Measurements from ENCODE around the gene ADCY2.

ADCY2 gene

DNA sequence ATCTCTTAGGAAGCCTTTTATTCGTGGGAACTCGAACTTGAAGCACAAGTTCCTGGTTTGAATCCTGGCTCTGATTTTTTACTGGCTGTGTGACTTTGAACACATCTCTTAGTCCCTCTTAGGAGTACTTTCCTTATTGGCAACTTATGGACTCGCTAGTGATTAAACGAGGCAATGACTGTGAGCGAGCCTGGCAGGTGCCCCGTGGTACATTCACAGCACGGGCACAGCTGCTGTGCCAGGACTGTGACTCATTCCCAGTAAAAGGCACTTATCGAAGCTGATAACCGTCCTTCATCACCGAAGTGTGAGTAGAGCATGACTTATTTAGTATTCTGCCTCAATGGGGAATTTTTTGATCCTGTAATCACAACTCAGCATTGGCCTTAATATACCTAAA, 432.3 kb downstream of the ADCY2 start:
- DNase-seq (ENCODE audit: low read depth): no peak

DNA sequence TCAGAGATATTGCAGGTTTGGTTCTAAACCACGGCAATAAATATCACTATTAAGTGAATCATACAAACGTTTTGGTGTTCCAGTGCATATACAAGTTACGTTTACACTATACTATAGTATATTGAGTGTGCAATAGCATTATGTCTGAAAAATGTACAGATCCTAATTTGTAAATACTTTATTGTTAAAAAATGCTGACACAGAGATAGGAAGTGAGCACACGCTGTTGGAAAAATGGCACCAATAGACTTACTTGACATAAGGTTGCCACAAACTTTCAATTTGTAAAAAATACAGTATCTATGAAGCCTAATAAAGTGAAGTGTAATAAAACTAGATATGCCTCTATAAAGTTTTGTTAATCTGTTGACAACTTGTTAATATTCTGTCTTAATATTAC, 439.0 kb downstream of the ADCY2 start:
- no peak for DNase-seq (ENCODE audit: low read depth)

- DNase-seq (ENCODE audit: low read depth): no peak
Observed at GRCh38 chr5:7837403-7837802, 441.5 kb downstream of the ADCY2 start.

DNA sequence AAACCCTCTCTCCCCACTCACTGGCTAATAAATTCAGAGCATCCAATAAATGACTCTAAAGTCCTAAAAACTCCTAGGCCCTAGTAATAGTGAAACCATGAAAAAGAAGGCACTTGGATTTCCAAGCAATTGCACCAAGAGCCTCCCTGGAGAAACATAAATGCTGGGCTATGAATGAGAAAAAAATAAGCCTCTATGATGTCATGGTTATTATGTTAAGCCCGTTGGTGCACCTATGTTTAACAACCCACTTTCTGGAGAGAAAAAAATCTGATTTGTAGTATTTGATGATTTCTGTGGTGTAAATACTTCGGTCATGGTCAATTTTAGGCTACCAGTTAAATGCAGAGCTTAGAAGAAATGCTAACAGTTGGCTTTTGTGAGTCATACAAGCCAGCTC, 446.6 kb downstream of the ADCY2 start:
- DNase-seq (ENCODE audit: low read depth): no peak

GRCh38 chr5:7844901-7845300, 449.0 kb downstream of the ADCY2 start:
- no peak for DNase-seq (ENCODE audit: low read depth)

DNA sequence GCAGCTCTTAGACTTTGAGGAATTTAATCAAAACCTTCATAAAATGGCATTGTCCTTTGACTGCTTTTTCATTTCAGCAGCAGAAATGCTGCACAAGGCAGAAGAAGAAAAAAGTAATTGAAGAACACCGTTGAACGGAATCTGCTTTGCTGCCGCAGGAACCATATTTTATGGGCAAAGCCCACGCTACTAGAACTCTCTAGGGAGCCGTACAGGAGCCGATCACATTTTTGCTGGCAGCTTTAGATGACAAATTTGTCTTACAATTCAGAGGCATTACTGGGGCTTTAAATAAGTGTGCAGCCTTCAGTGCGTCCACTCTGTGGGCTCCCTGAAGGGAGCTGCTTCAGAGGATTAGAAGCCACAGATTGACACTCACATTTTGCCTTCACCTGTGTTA, 449.6 kb downstream of the ADCY2 start:
- no peak for DNase-seq (ENCODE audit: low read depth)

DNA sequence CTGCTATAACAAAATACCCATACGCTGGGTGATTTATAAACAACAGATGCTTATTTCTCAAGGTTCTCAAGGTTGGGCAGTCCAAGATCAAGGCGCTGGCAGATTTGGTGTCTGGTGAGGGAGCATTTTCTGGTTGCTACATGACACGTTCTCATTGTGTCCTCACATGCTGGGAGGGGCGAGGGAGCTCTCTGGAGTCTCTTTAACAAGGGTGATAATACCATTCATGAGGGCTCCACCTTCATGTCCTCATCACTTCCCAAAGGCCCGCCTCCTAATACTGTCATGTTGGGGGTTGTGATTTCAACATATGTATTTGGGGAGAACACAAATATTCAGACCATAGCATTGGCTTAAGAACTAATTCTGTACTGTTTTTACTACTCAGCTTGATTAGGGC, 450.4 kb downstream of the ADCY2 start:
- no peak for DNase-seq (ENCODE audit: low read depth)

DNA sequence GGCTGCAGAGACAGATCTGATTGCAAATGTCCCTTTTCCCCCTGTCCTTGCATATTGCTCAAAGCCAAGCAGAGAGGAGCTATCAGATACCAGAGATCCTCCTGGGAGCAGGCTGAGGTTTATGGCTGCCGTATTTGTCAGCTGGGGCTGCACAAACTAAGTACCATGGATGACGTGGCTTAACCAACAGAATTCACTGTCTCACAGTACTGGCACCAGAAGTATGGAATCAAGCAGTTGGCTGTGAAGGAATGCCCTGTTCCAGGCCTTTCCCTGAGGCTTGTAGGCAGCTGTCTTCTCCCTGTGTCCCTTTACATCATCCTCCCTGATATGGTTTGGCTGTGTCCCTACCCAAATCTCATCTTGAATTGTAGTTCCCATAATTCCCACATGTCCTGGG, 452.4 kb downstream of the ADCY2 start:
- DNase-seq (ENCODE audit: low read depth): no peak

DNA sequence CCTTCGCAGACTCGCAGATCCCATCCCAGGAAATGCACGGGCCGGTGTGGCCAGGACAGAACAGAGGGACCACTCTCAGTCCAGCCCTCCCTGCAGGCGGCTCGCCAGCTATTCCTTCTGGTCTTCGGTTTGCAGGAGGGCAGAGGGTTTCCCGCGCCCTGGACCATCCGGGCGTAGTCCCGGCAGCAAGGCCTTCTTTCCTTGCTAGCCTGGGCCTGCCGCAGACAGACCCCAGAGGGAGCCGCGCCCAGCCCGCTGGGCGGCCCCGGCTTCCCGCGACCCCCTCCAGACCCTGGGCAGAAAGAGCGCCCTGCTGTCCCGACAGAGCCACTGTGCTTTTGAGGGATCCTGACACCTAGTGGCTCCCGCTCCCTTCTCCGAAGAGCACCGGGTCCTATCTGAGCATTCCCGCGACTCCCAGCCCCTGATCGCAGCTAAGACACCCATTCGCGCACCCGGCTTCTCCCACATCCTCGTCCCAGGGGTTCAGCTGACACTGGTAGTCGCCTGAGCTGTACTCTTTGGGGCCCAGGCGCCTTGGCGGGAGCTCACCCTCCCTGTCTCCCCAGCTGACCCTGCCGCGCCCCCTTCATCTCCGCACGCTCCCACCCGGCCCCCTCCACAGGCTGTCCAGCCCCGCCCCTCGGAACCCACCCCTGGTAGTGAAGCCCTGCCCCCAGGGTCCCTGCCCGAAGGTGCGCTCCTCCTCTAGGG, 453.9 kb downstream of the ADCY2 start:
- no peak for DNase-seq (ENCODE audit: low read depth)

DNA sequence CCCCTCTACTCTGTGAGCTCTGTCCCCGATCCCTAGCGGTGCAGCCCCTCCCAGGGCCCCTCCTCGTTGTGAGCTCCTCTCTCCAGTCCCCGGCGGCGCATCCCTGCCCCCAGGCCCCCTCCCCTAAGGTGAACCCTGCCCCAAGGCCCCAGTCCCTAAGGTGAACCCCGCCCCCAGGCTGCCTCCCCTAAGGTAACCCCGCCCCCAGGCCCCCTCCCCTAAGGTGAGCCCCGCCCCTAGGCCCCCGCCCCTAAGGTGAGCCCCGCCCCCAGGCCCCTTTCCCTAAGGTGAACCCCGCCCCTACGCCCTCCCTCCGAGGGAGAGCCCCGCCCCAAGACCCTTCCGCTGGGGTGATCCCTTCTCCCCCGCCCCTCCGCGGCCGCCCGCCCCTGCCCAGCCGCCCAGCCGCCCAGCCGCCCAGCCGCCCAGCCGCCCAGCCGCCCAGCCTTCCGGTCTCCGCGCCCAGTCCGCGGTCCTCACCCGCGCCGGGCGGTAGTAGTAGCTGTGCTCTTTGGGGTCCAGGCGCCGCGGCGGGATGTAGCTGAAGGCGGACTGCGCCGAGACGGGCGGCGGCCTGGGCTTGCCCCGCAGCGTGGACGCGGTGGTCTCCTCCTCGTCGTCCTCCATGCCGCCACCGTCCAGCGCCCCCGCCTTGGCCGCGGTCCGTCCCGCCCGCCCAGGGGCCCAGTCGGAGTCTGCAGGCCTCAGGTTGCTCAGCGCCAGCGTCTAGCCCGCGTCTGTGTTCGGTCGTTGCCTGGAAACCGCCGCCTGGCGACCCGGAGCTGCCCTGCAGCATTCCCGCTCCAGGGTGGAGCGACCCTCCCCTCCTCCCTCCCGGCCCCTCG, 454.7 kb downstream of the ADCY2 start, which contains the start of gene CFAP90:
Gene CFAP90, minus strand, starts transcription at position 739 of the 845 bp plus-strand sequence. Its CDS starts 112 bp downstream, at position 627.
- no peak for DNase-seq (ENCODE audit: low read depth)

DNA sequence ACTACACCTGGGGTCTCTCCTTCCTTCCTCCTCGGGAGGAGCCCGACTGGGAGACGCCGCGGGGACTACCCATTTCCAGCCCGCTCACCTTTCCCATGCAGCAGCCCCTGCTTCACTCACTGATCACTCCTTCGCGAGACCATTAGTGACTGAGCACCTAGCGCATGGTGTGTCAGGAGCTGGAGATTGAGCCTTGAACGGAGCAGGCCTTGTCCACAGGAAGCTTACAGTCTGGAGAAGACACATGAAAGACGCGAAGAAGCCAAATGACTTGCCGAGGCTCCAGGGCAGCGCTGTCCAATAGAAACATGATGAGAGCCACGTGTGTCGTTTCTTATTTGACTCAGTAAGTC, 455.3 kb downstream of the ADCY2 start:
- DNase-seq (ENCODE audit: low read depth): no peak

DNA sequence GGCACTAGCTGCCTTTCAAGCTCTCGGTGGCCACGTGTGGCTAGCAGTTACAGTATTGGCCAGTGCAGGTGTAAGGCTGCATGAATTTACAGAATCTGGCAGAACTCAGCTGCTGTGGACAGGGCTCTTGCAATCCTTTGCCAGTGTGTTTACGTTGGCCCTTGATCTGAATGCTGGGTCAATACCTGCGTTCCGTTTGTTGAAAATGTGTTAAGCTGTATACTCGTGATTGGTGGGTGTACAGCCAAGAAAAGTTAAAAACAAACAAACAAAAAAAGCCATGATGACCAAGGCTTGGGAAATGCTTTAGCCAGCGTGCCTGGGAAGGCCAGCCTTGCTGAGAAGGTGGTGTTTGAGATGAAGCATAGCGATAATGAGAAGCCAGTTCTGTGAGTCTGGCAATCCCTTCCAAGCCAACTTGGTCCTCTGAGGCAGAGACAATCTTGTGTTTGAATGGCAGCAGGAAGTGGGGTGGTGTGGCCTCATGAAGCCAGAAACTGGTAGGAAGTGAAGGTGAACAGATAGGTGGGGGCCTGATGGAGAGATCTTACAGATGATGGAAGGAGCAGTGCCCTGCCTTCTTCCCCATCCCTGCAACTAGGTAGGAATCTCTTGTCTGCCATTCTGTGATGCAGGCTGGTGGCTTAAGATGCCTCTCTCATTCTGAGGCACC, 455.8 kb downstream of the ADCY2 start:
- no peak for DNase-seq (ENCODE audit: low read depth)

GRCh38 chr5:7852542-7852941, 456.6 kb downstream of the ADCY2 start:
- no peak for DNase-seq (ENCODE audit: low read depth)

- no peak for DNase-seq (ENCODE audit: low read depth)
Observed at GRCh38 chr5:7852988-7853387, 457.1 kb downstream of the ADCY2 start.

GRCh38 chr5:7855611-7856010, 459.7 kb downstream of the ADCY2 start:
- no peak for DNase-seq (ENCODE audit: low read depth)

GRCh38 chr5:7856855-7857254, 460.9 kb downstream of the ADCY2 start:
- DNase-seq (ENCODE audit: low read depth): no peak

DNA sequence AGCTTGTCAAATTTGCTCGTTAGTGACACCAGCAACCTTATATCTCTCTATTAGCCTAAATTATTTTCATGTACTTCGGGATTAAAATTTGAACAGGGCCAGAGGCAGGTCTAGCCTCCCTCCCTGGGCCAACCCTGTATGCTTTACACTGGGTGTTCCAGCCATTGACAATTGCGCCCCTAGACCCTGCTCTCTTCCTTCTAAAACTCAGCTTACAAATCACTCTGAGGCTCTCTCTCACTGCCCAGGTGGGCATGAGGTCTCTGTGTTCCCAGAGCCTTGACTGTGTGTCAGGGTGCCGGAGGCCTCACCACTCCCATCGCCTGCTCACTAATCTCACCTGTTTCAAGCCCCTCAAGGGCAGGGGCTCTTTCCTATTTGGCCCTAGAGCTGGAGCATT, 461.4 kb downstream of the ADCY2 start:
- DNase-seq (ENCODE audit: low read depth): no peak

- DNase-seq (ENCODE audit: low read depth): no peak
Observed at GRCh38 chr5:7857926-7858632, 462.1 kb downstream of the ADCY2 start.

GRCh38 chr5:7866196-7866595, 470.3 kb downstream of the ADCY2 start:
- DNase-seq (ENCODE audit: low read depth): no peak

- no peak for DNase-seq (ENCODE audit: low read depth)
Observed at GRCh38 chr5:7867260-7867659, 471.3 kb downstream of the ADCY2 start.

DNA sequence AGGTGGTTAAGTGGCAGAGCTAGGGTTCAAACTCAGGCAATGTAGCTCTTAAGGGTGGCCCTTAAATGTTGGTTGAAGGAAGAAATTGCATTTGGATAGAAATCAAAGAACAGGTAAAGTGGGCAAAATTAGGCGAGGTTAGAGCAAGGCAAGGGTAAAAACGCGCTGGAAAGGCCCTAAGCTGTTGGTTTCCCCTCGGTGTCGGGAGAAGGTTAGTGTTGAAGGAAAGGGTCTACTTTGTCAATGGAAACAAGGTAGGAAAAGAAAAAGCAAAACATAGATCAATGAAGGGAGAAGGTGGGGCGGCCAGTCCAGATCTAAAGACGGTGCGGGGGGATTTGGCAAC, 472.5 kb downstream of the ADCY2 start:
- no peak for DNase-seq (ENCODE audit: low read depth)

GRCh38 chr5:7868773-7869473, 473.0 kb downstream of the ADCY2 start, which contains the start of the genes FASTKD3 and MTRR:
FASTKD3 (minus strand) TSS chr5:7869031; CDS start chr5:7868083, 948 bp downstream.
MTRR (plus strand) TSS chr5:7869148; CDS start chr5:7870795, 1,647 bp downstream.
- DNase-seq (ENCODE audit: low read depth): peak; percentile 84

All from stimulated activated CD8-positive, alpha-beta memory T cell treated with anti-CD3 and anti-CD28 coated beads, Interleukin-12 subunit alpha, Interleukin-12 subunit beta, amount 100 ng/mL, for 1 hour (primary cell).